ENCODE data around the gene EPN1.

Gene EPN1

GRCh38 chr19:55673889-55674288, 1.1 kb upstream of the EPN1 start:
- no peak for TF ChIP-seq GATA2 (IDR thresholded peaks at IDR 0.05; ENCODE audit: low read depth, low read length)
- TF ChIP-seq GATA3 (IDR thresholded peaks at IDR 0.05; ENCODE audit: low read depth, low read length), result no peak

GRCh38 chr19:55674459-55674840, 576 bp upstream of the EPN1 start:
- no peak for TF ChIP-seq GATA2 (IDR thresholded peaks at IDR 0.05; ENCODE audit: low read depth, low read length)
- TF ChIP-seq GATA3 (IDR thresholded peaks at IDR 0.05; ENCODE audit: low read depth, low read length), result no peak

GRCh38 chr19:55675661-55676354, 782 bp downstream of the EPN1 start:
- TF ChIP-seq GATA2 (IDR thresholded peaks at IDR 0.05; ENCODE audit: low read depth, low read length) (no peak), GATA3 (IDR thresholded peaks at IDR 0.05; ENCODE audit: low read depth, low read length) (no peak)

- TF ChIP-seq GATA3 (IDR thresholded peaks at IDR 0.05; ENCODE audit: low read depth, low read length) (no peak), GATA2 (IDR thresholded peaks at IDR 0.05; ENCODE audit: low read depth, low read length) (no peak)
Measured at GRCh38 chr19:55676383-55676782, 1.4 kb downstream of the EPN1 start.

GRCh38 chr19:55676889-55677505, 2.0 kb downstream of the EPN1 start:
- TF ChIP-seq GATA3 (IDR thresholded peaks at IDR 0.05; ENCODE audit: low read depth, low read length), result no peak
- TF ChIP-seq GATA2 (IDR thresholded peaks at IDR 0.05; ENCODE audit: low read depth, low read length), result no peak

- TF ChIP-seq GATA3 (IDR thresholded peaks at IDR 0.05; ENCODE audit: low read depth, low read length) (no peak), GATA2 (IDR thresholded peaks at IDR 0.05; ENCODE audit: low read depth, low read length) (no peak)
Measured at GRCh38 chr19:55677572-55678028, 2.6 kb downstream of the EPN1 start.

- TF ChIP-seq GATA2 (IDR thresholded peaks at IDR 0.05; ENCODE audit: low read depth, low read length), result no peak
- TF ChIP-seq GATA3 (IDR thresholded peaks at IDR 0.05; ENCODE audit: low read depth, low read length), result no peak
Measured at GRCh38 chr19:55678121-55678671, 3.2 kb downstream of the EPN1 start.

- TF ChIP-seq GATA2 (IDR thresholded peaks at IDR 0.05; ENCODE audit: low read depth, low read length), result no peak
- TF ChIP-seq GATA3 (IDR thresholded peaks at IDR 0.05; ENCODE audit: low read depth, low read length), result no peak
Measured at GRCh38 chr19:55679343-55680257, 4.6 kb downstream of the EPN1 start.

- TF ChIP-seq GATA3 (IDR thresholded peaks at IDR 0.05; ENCODE audit: low read depth, low read length) (no peak), GATA2 (IDR thresholded peaks at IDR 0.05; ENCODE audit: low read depth, low read length) (no peak)
Measured at GRCh38 chr19:55680339-55681130, 5.5 kb downstream of the EPN1 start.

GRCh38 chr19:55681131-55682092, 6.4 kb downstream of the EPN1 start:
- TF ChIP-seq GATA2 (IDR thresholded peaks at IDR 0.05; ENCODE audit: low read depth, low read length) (no peak), GATA3 (IDR thresholded peaks at IDR 0.05; ENCODE audit: low read depth, low read length) (no peak)

GRCh38 chr19:55683449-55684261, 8.6 kb downstream of the EPN1 start:
- TF ChIP-seq GATA3 (IDR thresholded peaks at IDR 0.05; ENCODE audit: low read depth, low read length), result no peak
- TF ChIP-seq GATA2 (IDR thresholded peaks at IDR 0.05; ENCODE audit: low read depth, low read length), result no peak
